Fibroblast of lung (primary cell): ENCODE results near the gene RNF148.

Experiments
- CTCF ChIP-seq, 2 donors: IDR thresholded peaks in 1 of 2; conservative IDR thresholded peaks in 1 of 2; 1 replicate in 1 of 2; 2 replicates in 1 of 2; pipeline ENCODE4 v1.5.1; 2011 to 2012; ENCODE audit warnings: low read length in 2 of 2, control low read depth in 1 of 2, inconsistent platforms in 1 of 2, low read depth in 1 of 2, mild to moderate bottlenecking in 1 of 2
- EZH2 ChIP-seq: IDR thresholded peaks from 2 replicates; pipeline ENCODE4 v1.5.1; 2012; ENCODE audit warnings: low read length, control low read depth, mild to moderate bottlenecking; ENCODE audit errors: missing control alignments

DNA sequence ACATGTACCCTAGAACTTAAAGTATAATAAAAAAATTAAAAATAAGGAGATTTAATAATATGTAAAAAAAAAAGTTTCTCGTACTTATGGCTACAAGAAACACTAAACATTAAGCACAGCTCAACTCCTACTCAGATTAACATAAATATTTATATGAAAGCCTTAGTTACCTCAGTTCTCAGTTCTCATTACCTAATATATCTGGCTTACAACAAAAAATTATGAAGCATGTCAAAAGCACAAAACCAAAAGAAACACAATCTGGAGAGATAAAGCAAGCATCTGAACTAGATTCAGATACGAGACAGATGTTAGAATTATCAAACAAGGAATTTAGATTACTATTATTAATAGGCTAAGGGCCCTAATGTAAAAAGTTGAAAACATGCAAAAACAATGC is 43.9 kb downstream of the RNF148 start:
- no peak for TF ChIP-seq CTCF (conservative IDR thresholded peaks at IDR 0.05 in 1 of 2, IDR thresholded peaks at IDR 0.05 in 1 of 2; ENCODE audit: low read depth in 1 of 2, low read length in 2 of 2)
- no peak for TF ChIP-seq EZH2
